Glutamatergic neuron (in vitro differentiated cells): ENCODE results near the gene ATG5. TPM values are rescaled to one million over a fixed set of nuclear protein-coding genes. Genes with fewer than 3 reads are reported as not detected.
A peak's percentile ranks its signal among the peaks of the same experiment; 100 is the strongest.

Experiments
- DNase-seq: peaks from one replicate; pipeline ENCODE4 v3.0.0; 2022
- H3K27ac Mint-ChIP-seq: one replicate; pipeline ENCODE4 v1.8.0; 2020; ENCODE audit warnings: mild to moderate bottlenecking, mixed read lengths, inconsistent platforms; ENCODE audit not compliant: unreplicated experiment
- H3K27me3 Mint-ChIP-seq: one replicate; pipeline ENCODE4 v1.8.0; 2020; ENCODE audit warnings: mild to moderate bottlenecking, moderate library complexity, mixed read lengths, inconsistent platforms; ENCODE audit not compliant: unreplicated experiment
- H3K36me3 Mint-ChIP-seq: one replicate; pipeline ENCODE4 v1.8.0; 2020; ENCODE audit warnings: mild to moderate bottlenecking, mixed read lengths, inconsistent platforms; ENCODE audit not compliant: unreplicated experiment
- H3K4me1 Mint-ChIP-seq: one replicate; pipeline ENCODE4 v1.8.0; 2020; ENCODE audit warnings: mild to moderate bottlenecking, low read depth, mixed read lengths, inconsistent platforms; ENCODE audit not compliant: unreplicated experiment
- H3K4me3 Mint-ChIP-seq: one replicate; pipeline ENCODE4 v1.8.0; 2020; ENCODE audit warnings: mild to moderate bottlenecking, mixed read lengths, inconsistent platforms; ENCODE audit not compliant: unreplicated experiment
- H3K9me3 Mint-ChIP-seq: one replicate; pipeline ENCODE4 v1.8.0; 2020; ENCODE audit warnings: mild to moderate bottlenecking, moderate library complexity, mixed read lengths, inconsistent platforms; ENCODE audit not compliant: unreplicated experiment
- CTCF ChIP-seq: fragments of 200-600 bp; sonication (generic); IDR thresholded peaks from one replicate; pipeline ENCODE4 v1.5.0; 2021; ENCODE audit not compliant: partially characterized antibody, unreplicated experiment
- long read RNA-seq: library from polyadenylated mRNA; unstranded; transcript quantifications from one replicate; pipeline ENCODE4 v2.0.0, GENCODE V29; 2020; ENCODE audit not compliant: unreplicated experiment
- total RNA-seq: library from RNA; stranded (reverse); fragmentation: NEBNext Ultra II Directional; extraction: Animal tissue kit (Norgen Biotek cat#: 25700); gene quantifications from one replicate; pipeline ENCODE4 v1.2.1, GENCODE V29; 2021; ENCODE audit not compliant: unreplicated experiment

ATG5 gene
- total RNA-seq, result 24.8 TPM
- long read RNA-seq, transcript ATG5-204 (8 exons, 3,216 nt), result major isoform, 11 of 23 reads
- long read RNA-seq, transcript ATG5-208 (7 exons, 3,035 nt), result minor isoform, 5 of 23 reads
- long read RNA-seq, partial matches to known transcripts, result 1 of 23 reads
- long read RNA-seq, other reads (novel, unspliced or antisense), result 6 of 23 reads

GRCh38 chr6:106325336-106326178 lies at the start of gene ATG5:
Gene ATG5, minus strand, starts transcription at chr6:106325760. Its CDS starts 9,552 bp downstream, at chr6:106316208.
- peaks cover 6% of the 10 kb centered on the region for H3K9me3 Mint-ChIP-seq
- peak within 1 kb of the TSS; percentile 91 for H3K4me3 Mint-ChIP-seq
- peak; percentile 100 for DNase-seq
- no peaks in the 10 kb centered on the region for H3K36me3 Mint-ChIP-seq
- peak within 1 kb of the TSS; percentile 83 for H3K27ac Mint-ChIP-seq
- H3K27me3 Mint-ChIP-seq, result peaks cover 2% of the 10 kb centered on the region
- TF ChIP-seq CTCF, result no peak
- H3K4me1 Mint-ChIP-seq, result peaks cover 4% of the 10 kb centered on the region

GRCh38 chr6:106373502-106374239 lies 48.1 kb upstream of the ATG5 start:
- no peak overlapping the region for H3K27ac Mint-ChIP-seq
- H3K4me1 Mint-ChIP-seq, result no peaks in the 10 kb centered on the region
- no peaks in the 10 kb centered on the region for H3K9me3 Mint-ChIP-seq
- no peaks in the 10 kb centered on the region for H3K27me3 Mint-ChIP-seq
- no peak for DNase-seq
- no peaks in the 10 kb centered on the region for H3K36me3 Mint-ChIP-seq
- H3K4me3 Mint-ChIP-seq, result no peak overlapping the region
- TF ChIP-seq CTCF, result no peak

- no peak overlapping the region for H3K27ac Mint-ChIP-seq
- no peaks in the 10 kb centered on the region for H3K9me3 Mint-ChIP-seq
- no peak for TF ChIP-seq CTCF
- no peak overlapping the region for H3K4me3 Mint-ChIP-seq
- no peaks in the 10 kb centered on the region for H3K36me3 Mint-ChIP-seq
- H3K4me1 Mint-ChIP-seq, result no peaks in the 10 kb centered on the region
- H3K27me3 Mint-ChIP-seq, result no peaks in the 10 kb centered on the region
- DNase-seq, result no peak
Observed at GRCh38 chr6:106372838-106373501, 47.4 kb upstream of the ATG5 start.

- Mint-ChIP-seq H3K9me3 (no peaks in the 10 kb centered on the region), H3K27me3 (peaks cover 1% of the 10 kb centered on the region), H3K36me3 (no peaks in the 10 kb centered on the region), H3K4me1 (no peaks in the 10 kb centered on the region), H3K4me3 (no peak overlapping the region), H3K27ac (no peak overlapping the region)
- no peak for TF ChIP-seq CTCF
- no peak for DNase-seq
Observed at GRCh38 chr6:106370639-106371038, 45.1 kb upstream of the ATG5 start.
